Sciatic nerve (tissue), 2 donors: Measurements from ENCODE around the gene BAZ2A. TPM values are rescaled to one million over a fixed set of nuclear protein-coding genes. Genes with fewer than 3 reads are reported as not detected.
"Not testable (repeated sequence)": the region's sequence is repeated elsewhere in the genome, so short reads cannot be mapped to it uniquely, and the experiment has no call there.

Source experiments
- ATAC-seq: fragments of 200-7000 bp; cut with Tn5 transposase; one replicate; pipeline ENCODE4 v1.9.1; 2020; ENCODE audit warnings: mild to moderate bottlenecking, moderate library complexity
- DNase-seq: peaks from one replicate; pipeline ENCODE4 v3.0.0-alpha.2; 2020; ENCODE audit warnings: low spot score
- intact Hi-C: fragments of 100-400 bp; cut with DNase I; formaldehyde crosslinking; loops from one replicate; pipeline ENCODE4 v1.14.2; 2022
- total RNA-seq: library from RNA; stranded (reverse); fragmentation: NEBNext Ultra II Directional; extraction: Animal tissue kit (Norgen Biotek cat#: 25700); gene quantifications from one replicate; pipeline ENCODE4 v1.2.1, GENCODE V29; 2021
- donor health status: DM: no; HTN: no; CAD: no.
- donor health status: DM: no; HTN: no; CAD: no.

BAZ2A gene
- total RNA-seq, 1 donor from 2014 or later, result 148 TPM

DNA sequence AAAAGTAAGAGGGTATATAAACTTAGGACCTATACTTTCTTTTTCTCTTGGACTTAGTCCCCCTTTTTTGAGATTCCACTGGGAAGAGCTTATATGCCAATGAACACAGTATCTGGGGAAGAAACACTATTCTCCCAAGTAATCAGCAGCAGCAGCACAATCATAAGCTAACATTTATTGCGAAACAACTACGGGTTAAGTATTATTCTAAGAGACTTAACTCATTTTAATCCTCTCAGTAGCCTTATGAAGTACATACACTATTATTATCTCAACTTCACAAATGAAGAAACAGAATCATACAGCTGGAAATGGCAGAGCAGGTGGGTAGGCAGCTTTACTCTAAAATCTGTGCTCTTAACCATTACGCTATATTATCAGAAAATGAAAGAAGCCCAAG lies 27.9 kb downstream of the BAZ2A start:
- no peak for ATAC-seq
- intact Hi-C loops, result no loop called here
- DNase-seq, result no peak

DNA sequence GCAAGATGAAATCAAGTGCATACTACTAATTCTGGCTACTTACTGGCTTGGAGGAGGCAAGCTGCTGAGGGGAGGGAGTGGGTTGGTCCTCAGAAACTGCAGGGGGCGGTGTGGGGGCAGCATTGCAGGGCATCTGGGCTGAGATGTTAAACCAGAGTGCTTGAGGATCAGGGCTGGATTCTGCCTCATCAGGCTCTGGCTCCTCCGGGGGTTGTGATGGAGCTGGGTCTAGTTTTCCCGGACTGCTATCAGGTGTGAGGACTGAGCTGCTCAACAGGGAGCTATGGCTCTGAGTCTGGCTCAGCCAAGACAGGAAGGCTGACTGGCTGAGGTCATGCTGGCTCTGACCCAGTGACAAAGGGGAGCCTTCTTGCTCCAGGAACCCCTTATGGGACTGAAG lies 28.6 kb downstream of the BAZ2A start:
- DNase-seq, result no peak
- intact Hi-C loops, result no loop called here
- ATAC-seq, result no peak

DNA sequence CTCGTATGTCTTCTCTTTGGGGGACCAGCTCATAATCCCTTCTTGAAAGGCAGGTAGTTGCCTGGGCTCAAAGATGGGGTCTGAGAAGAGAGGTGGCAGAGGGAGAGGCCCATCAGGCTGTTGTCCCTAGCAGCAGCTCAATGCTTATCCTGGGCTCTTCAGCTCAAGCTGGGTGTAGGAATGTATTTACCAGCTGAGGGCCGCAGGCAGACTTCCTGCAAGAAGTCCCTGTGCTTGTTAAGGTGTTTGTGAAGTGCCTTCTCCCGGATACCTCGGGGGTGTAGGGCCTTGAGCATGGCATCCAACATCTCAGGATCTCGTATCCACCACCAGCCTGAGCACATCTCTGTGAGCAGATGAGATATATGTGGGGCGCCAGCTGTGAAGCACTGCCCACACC lies 29.4 kb downstream of the BAZ2A start:
- DNase-seq, result no peak
- intact Hi-C loops, result no loop called here
- no peak for ATAC-seq

DNA sequence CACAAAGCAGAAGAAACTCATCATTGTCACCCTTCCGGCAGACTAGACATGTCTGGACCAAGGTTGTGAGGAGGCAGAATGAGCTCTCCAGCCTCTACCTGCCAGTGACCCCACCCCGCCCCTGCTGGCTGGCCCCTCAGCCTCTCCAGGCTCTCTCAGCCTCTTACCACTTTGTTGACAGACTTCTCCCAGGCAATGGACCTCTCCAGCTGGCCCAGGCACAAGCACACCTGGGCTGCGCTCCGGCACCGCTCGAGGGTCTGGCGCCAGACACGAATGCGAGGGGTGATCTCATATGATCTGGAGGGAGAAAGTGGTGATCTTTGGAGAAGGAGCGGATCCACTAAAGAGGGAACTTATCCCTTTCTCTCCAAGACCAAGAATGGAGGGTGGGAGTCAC lies 30.3 kb downstream of the BAZ2A start:
- intact Hi-C loops, result no loop called here
- DNase-seq (no peak), ATAC-seq (no peak)

DNA sequence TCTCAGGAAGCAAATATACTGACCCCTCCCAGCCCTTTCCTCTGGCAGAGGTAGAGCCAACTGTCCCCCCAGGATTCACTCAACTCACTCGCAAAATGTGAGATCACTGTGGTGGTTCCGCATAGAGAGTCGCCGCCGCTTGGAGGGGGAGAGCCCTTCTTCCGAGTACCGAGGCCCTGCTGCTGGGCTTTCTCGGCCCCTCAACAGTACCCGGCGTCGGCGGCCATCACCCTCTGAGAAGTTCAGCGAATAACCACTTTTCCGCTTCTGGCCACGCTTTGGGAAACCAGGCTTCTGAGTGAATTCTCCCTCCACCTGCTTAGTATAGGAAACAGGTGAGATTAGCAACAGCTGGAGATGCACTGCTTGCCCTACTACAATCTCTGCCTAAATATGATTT lies 31.1 kb downstream of the BAZ2A start:
- intact Hi-C loops, result no loop called here
- ATAC-seq, result no peak

DNA sequence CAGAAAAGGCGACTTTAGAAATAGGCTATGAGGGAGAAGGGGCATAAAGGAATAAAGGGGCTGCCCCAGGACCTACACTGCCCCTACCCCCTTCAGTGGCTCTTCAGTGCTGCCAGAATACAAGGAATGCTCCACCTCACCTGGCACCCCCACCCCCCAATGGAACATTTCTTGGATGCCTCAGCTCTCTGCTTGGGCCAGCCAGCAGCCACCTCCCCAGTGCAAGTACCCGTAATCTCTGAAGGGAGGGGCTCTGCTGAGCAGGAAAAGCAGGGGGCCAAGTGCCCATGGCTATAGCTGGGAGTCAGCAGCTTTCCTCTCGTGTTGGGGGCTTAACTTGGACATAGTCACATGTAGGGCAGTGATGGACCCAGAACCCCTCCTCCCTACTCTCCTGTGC lies 33.3 kb downstream of the BAZ2A start:
- ATAC-seq, result no peak
- no peak for DNase-seq
- intact Hi-C loops, result no loop called here

More for the DNA sequence above, 31.1 kb downstream of the BAZ2A start:
- no peak for DNase-seq

DNA sequence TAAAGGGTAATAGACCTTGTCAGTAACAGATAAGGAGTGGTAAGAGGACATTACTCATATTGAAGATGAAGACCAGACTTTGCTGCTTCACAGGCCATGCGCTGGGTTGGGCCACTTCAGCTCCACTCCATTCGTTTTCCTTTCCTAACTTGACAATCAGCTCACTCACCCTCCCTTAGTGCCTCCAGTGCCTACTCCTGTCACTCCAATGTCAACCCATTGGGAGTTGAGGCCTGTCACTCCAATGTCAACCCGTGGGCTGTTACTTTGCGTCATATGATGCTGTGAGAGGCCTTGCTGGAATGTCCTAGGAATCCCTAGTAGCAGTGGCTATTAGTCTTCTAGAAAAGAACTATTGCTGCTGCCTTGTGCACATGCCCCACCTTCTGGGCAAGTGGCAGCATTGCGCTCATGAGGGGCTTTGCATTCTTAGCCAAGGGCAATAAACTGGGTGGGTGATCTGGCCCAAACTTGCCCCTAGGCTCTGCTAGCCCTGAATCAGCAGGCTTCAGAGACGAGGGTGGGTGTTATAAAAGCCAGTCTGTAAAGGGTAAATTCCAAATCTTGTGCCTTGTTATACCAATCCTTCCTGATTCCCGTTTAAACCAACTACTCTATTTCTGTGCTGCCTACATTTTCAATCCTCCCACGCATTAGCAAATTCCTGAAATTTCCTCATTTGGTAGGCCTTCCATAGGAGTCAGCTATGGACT lies 36.1 kb downstream of the BAZ2A start:
- intact Hi-C loops, result no loop called here
- peak; percentile 77 for ATAC-seq
- DNase-seq, result peak; percentile 77

DNA sequence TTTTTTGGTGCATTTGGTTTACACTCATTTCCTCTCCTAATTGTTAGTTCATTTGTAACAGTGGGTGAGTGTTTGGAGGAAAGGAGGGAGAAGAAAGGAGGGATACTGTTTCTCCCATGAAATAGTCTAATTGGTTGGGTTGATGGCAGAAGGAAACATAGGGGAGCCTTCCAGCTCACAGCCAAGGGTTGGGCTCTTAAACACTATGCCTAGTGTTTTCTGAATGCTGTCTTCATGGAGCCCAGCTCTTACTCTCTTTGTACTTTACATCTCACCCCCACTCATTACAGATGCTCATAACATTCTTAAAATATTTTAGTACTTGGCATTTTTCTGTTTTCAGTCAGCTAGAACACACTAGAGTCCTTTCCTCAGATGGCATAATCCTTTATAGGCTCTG lies 38.2 kb downstream of the BAZ2A start:
- DNase-seq (no peak), ATAC-seq (peak; percentile 36)
- intact Hi-C loops, result no loop called here

DNA sequence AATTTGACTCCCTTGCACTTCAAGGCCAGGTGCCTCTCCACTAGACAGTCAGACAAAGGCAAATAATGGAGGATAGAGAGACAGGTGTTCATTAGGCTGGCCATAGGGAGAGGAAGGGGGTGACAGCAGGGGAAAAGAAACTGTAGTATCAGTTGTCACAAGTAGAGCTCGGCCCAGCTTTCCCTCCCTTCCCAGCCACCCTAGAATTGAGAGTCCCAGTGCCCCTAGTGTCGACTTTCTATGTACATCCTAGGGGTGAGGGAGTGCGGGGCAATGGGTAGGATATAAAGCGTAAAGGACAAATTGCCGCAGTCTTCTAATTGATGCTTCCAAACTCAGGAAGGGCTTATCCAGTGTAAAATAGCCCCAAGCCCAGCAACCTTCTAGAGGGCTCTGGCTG lies 39.0 kb downstream of the BAZ2A start:
- ATAC-seq (no peak), DNase-seq (no peak)
- intact Hi-C loops, result no loop called here

DNA sequence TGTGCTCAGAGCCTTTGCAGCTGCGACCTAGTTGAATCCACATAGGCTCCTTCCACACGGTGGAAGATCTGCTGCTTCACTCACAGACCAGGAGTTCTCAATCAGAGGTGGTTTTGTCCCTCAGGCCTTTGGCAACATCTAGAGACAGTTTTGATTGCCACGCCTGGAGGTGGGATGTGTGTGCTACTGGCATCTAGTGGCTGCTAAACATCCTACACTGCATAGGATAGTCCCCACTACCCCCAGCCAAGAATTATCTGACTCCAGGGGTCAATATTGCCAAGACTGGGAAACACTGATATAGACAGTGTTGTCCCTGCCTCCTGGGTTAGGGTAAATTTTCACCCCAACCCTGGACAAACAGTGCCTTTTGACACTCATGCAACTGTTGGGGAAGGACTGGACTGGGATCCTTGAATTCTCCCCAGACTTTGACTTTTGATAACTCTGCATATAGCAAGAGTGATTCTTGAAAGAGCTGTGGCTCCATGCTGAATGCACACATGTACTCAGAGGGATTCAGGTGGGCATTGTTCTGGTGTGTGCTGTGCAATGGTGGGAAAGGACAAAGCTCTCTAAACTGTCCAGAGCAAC lies 39.8 kb downstream of the BAZ2A start:
- DNase-seq (no peak), ATAC-seq (peak; percentile 7)
- intact Hi-C loops, result no loop called here

DNA sequence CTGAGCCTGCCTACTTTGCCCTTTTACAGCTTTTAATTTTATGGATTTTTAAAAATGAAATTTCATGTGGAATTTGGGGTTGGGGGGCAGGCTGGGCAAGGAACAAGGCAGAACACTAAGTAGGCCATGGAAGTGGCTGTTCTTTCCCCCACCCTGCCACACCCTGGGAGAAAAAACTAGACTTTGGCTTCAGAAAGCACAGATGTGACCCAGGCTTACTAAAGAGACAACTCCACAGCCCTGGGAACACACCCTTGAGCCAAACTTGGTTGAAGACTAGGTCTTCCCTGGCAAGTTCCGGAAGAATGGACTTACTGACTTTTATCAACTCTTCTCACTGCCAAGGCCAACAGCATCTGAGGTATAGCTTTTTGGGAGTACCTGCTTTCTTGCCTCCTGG lies 40.3 kb downstream of the BAZ2A start:
- DNase-seq (no peak), ATAC-seq (no peak)
- intact Hi-C loops, result no loop called here

DNA sequence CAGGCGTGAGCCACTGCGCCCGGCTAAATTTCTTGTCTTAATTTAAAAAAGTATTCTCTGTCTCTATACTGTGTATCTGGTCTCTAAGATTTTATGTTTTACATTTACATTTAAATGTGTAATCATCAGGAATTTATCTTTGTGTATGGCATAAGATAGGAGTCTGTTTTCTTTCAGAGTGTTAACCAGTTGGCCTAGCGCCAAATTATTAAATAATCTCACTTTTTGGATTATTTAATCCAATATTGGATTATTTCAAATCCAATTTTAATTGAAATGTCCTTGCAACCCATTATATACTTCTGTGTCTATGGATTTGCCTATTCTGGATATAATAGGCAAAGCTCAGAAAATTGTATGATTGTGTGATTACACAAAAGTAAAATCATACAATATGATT lies 45.0 kb downstream of the BAZ2A start:
- DNase-seq (no peak), ATAC-seq (no peak)
- intact Hi-C loops, result no loop called here

DNA sequence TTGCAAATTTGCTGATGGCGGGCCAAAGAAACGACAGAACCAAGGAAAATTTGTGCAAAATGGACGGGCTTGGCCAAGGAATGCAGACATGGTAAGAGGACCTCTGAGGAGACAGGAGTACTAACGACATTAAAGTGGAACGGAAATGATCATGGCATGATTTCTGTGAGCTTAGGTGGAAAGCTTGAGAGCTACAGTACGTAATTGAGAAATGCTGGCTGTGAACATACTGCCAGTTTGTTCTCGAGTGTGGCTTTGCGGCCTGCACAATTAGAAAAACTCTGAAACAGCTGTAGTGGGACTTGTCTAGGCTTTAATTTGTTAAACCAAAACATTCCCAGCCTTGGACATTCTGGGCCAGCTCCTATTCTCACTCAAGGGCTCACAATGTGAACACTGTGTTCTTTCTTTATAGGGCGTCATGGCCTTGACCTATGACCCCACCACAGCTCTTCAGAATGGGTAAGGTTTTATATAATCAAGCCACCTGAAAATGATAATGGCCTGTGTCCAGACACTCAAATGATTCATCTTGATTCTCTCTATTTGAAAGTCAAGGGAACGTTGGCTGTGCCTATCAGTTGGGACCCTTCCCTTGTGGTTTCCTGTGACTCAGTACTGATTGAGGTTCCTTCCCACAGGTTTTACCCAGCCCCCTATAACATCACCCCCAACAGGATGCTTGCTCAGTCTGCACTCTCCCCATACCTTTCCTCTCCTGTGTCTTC lies 48.5 kb downstream of the BAZ2A start:
- DNase-seq, result no peak
- peak; percentile 80 for ATAC-seq
- intact Hi-C loops, result no loop called here

DNA sequence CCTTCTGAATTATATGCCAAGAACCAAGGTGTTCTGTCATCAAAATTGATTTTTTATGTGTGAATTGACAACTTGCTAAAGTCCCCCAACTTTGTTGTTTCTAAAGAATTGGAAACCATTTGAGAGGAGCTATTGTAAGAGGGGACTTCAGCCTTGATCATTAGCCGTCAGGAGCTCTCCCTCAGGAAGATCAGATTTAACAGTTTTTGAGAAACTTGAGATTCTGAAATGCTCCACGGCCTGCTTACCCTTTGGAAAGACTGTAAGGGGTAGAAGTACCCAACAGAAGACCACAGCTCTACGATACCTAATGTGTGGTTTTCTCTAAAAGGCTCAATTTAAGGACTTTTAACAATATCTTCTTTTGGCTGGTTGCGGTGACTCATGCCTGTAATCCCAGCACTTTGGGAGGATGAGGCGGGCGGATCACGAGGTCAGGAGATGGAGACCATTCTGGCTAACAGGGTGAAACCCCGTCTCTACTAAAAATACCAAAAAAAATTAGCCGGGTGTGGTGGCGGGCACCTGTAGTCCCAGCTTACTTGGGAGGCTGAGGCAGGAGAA lies 51.1 kb downstream of the BAZ2A start:
- DNase-seq (no peak), ATAC-seq (no peak)
- intact Hi-C loops, result no loop called here

DNA sequence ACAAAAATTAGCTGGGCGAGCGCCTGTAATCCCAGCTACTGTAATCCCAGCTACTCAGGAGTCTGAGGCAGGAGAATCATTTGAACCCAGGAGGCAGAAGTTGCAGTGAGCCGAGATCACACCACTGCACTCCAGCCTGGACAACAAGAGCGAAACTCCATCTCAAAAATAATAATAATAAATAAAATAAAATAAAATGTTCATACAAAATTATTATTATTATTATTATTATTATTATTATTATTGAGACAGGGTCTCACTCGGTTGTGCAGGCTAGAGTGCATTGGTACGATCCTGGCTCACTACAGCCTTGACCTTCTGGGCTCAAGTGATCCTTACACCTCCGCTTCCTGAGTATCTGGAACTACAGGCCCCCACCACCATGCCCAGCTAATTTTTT lies 52.9 kb downstream of the BAZ2A start:
- DNase-seq, ATAC-seq, intact Hi-C loops: not testable (repeated sequence)

DNA sequence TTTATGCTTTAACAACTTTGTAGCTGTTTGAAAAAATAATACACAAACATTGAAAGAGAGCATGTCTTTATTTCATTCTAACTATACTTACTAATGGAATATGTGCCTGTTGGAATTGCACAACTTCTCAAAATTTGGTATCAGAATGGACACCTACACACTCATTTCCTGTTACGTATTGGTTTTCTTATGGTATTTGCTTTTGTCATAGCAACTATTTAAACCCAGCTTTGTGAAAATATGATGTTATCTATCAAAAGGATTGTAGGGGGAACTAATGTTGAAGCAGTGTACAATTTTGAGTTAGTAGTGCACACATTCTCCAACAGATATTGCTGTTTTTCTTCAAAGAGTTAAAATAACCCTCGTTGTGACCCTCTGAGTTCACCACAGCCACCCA lies 55.9 kb downstream of the BAZ2A start:
- intact Hi-C loops, result loop anchor here (5.0 kb wide), 1 partner anchor 57 kb away; no protein-coding TSS in a partner anchor
- DNase-seq, result no peak
- ATAC-seq, result no peak

DNA sequence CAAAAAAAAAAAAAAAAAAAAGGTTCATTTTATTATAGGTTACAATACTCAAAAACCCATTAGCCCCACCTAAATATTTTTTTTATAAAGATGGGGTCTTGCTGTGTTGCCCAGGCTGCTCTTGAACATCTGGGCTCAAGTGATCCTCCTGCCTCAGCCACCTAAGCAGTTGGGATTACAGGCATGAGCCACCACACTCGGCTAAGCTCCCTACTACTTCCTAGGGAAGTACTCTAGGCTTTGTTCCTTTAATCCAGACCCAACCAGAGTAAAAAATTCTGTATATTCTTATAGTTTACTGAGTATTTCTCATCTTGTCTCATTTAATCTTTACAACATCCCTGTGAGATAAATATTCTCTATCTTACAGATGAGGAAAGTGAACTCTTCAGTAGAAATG lies 57.8 kb downstream of the BAZ2A start:
- intact Hi-C loops, result loop anchor here (5.0 kb wide), 1 partner anchor 55 kb away; no protein-coding TSS in a partner anchor
- DNase-seq, result no peak
- ATAC-seq, result no peak

DNA sequence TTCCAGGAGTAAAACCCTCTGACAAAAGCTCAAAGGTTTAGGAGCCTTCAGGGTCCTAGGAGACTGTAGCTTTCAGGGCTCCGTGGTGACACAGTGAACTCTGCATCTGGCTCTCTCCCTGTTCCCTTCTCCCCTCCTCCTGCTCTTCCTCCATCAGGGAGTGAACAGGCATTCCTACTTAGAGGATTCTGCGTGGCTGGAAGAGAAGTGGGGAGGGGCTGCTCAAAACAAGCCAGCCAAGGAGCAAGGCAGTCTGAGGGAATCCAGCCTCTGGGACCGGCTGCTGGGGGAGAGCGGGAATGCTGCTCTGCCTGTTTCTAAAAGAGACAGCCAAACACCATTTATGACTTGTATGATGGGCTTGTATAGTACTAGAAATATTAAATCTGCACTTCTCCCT lies 59.0 kb downstream of the BAZ2A start:
- no peak for DNase-seq

DNA sequence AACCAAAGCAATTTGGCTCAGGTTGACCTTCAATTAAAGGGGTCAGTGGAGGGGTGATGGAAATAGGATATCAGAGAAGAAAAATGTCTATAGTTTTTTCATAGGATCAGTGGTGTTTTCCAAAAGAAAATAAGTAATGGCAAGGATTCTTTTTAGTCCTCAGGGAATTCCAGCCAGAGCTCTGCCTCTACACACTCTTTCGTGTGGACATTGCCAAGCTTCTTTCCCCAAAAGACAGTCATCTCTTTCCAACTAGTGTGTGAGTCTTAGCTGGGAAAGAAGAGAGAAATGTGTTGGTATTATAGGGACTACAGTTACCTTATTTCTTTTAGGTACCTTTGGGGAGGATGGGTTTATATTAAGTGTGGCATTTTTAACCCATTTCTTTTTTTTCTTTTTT lies 62.0 kb downstream of the BAZ2A start:
- intact Hi-C loops, result no loop called here
- no peak for DNase-seq
- ATAC-seq, result no peak

More for the DNA sequence above, 59.0 kb downstream of the BAZ2A start:
- peak; percentile 34 for ATAC-seq
- intact Hi-C loops, result loop anchor here (5.0 kb wide), 1 partner anchor 54 kb away; no protein-coding TSS in a partner anchor
